Endodermal cell (in vitro differentiated cells): ENCODE results near the gene AEBP1. TPM values are rescaled to one million over a fixed set of nuclear protein-coding genes. Genes with fewer than 3 reads are reported as not detected.

Source experiments
- DNase-seq: peaks from one replicate; pipeline ENCODE4 v3.0.0-alpha.2; 2017
- H3K27ac ChIP-seq: 2 replicates; pipeline ENCODE4 v1.5.1; 2013; ENCODE audit warnings: mild to moderate bottlenecking, low read depth, low read length, moderate library complexity
- H3K27me3 ChIP-seq: 2 replicates; pipeline ENCODE4 v1.6.1; 2013; ENCODE audit warnings: mild to moderate bottlenecking, low read length, moderate library complexity; ENCODE audit not compliant: insufficient read depth, control insufficient read depth, poor library complexity, severe bottlenecking
- H3K36me3 ChIP-seq: 2 replicates; pipeline ENCODE4 v1.7.0; 2013; ENCODE audit warnings: mild to moderate bottlenecking, low read length, moderate library complexity; ENCODE audit not compliant: control insufficient read depth, insufficient read depth
- H3K4me1 ChIP-seq: one replicate; pipeline ENCODE4 v1.7.0; 2013; ENCODE audit warnings: low read length; ENCODE audit not compliant: control insufficient read depth, insufficient read depth
- H3K4me3 ChIP-seq: 2 replicates; pipeline ENCODE4 v1.5.1; 2013; ENCODE audit warnings: mild to moderate bottlenecking, low read length, moderate library complexity
- H3K9ac ChIP-seq: 2 replicates; pipeline ENCODE4 v1.6.1; 2013; ENCODE audit warnings: mild to moderate bottlenecking, low read length, moderate library complexity; ENCODE audit not compliant: poor library complexity, severe bottlenecking; ENCODE audit errors: extremely low read depth
- H3K9me3 ChIP-seq: 2 replicates; pipeline ENCODE4 v1.6.1; 2013; ENCODE audit warnings: mild to moderate bottlenecking, low read length, moderate library complexity; ENCODE audit not compliant: control insufficient read depth
- H3K27ac Mint-ChIP-seq: 2 replicates; pipeline ENCODE4 v1.8.0; 2020; ENCODE audit warnings: mixed read lengths
- H3K27me3 Mint-ChIP-seq: 2 replicates; pipeline ENCODE4 v1.8.0; 2021; ENCODE audit warnings: mild to moderate bottlenecking, mixed read lengths; ENCODE audit not compliant: insufficient read depth
- H3K36me3 Mint-ChIP-seq: 2 replicates; pipeline ENCODE4 v1.8.0; 2020; ENCODE audit warnings: low read depth, mixed read lengths
- H3K4me1 Mint-ChIP-seq: 2 replicates; pipeline ENCODE4 v1.8.0; 2020; ENCODE audit warnings: mixed read lengths
- H3K4me3 Mint-ChIP-seq: 2 replicates; pipeline ENCODE4 v1.8.0; 2020; ENCODE audit warnings: mild to moderate bottlenecking, moderate library complexity, mixed read lengths
- H3K9me3 Mint-ChIP-seq: 2 replicates; pipeline ENCODE4 v1.8.0; 2020; ENCODE audit warnings: mild to moderate bottlenecking, mixed read lengths
- CTCF ChIP-seq: fragments of 200-600 bp; sonication (generic); conservative IDR thresholded peaks from 2 replicates; pipeline ENCODE4 v1.5.0; 2021; ENCODE audit warnings: antibody characterized with exemption, mild to moderate bottlenecking
- WGBS, 2 experiments: methylation state at CpG; one replicate each; pipeline versions ENCODE4 v1.1.5 to v1.1.7; 2013; ENCODE audit warnings: missing lambda C conversion rate in 2 of 2, mixed read lengths in 1 of 2; ENCODE audit not compliant: insufficient coverage in 1 of 2, insufficient read length in 1 of 2; 5-methylcytosine and 5-hydroxymethylcytosine counted together
- total RNA-seq, 2 donors: library from RNA; stranded (reverse); fragmentation: NEBNext Ultra II Directional in 1 of 2; extraction: Animal tissue kit (Norgen Biotek cat#: 25700) in 1 of 2; gene quantifications; 2 replicates in 1 of 2; 3 replicates in 1 of 2; pipeline ENCODE4 v1.2.1, GENCODE V29; 2021

The AEBP1 gene
- total RNA-seq, 2 donors from 2014 or later: 55.2 to 65.8 TPM

- no peak overlapping the region for H3K27ac Mint-ChIP-seq
- no peak for DNase-seq
- Histone ChIP-seq H3K4me1 (no peaks in the 10 kb centered on the region), H3K27ac (no peak overlapping the region), H3K27me3 (no peaks in the 10 kb centered on the region), H3K36me3 (no peaks in the 10 kb centered on the region), H3K9me3 (no peaks in the 10 kb centered on the region), H3K9ac (no peak overlapping the region), H3K4me3 (no peak overlapping the region)
- H3K36me3 Mint-ChIP-seq: no peaks in the 10 kb centered on the region
- peaks cover 6% of the 10 kb centered on the region for H3K27me3 Mint-ChIP-seq
- TF ChIP-seq CTCF: no peak
- H3K4me3 Mint-ChIP-seq: no peak overlapping the region
- WGBS, 2 experiments: 88 to 100% methylated on average over 1 to 2 of the region's 2 CpGs
- no peaks in the 10 kb centered on the region for H3K9me3 Mint-ChIP-seq
- H3K4me1 Mint-ChIP-seq: peaks cover 4% of the 10 kb centered on the region
Observed at GRCh38 chr7:44094365-44094764, 9.8 kb upstream of the AEBP1 start.

- TF ChIP-seq CTCF: no peak
- Mint-ChIP-seq H3K4me1 (peaks cover 4% of the 10 kb centered on the region), H3K4me3 (no peak overlapping the region), H3K9me3 (no peaks in the 10 kb centered on the region), H3K27ac (no peak overlapping the region), H3K36me3 (no peaks in the 10 kb centered on the region), H3K27me3 (peaks cover 6% of the 10 kb centered on the region)
- 79 to 100% methylated on average over 1 to 2 of the region's 2 CpGs for WGBS, 2 experiments
- no peak overlapping the region for H3K27ac ChIP-seq
- no peak overlapping the region for H3K9ac ChIP-seq
- H3K4me3 ChIP-seq: no peak overlapping the region
- H3K36me3 ChIP-seq: no peaks in the 10 kb centered on the region
- DNase-seq: no peak
- no peaks in the 10 kb centered on the region for H3K9me3 ChIP-seq
- H3K27me3 ChIP-seq: no peaks in the 10 kb centered on the region
- H3K4me1 ChIP-seq: no peaks in the 10 kb centered on the region
Observed at GRCh38 chr7:44094883-44095592, 9.1 kb upstream of the AEBP1 start.

DNA sequence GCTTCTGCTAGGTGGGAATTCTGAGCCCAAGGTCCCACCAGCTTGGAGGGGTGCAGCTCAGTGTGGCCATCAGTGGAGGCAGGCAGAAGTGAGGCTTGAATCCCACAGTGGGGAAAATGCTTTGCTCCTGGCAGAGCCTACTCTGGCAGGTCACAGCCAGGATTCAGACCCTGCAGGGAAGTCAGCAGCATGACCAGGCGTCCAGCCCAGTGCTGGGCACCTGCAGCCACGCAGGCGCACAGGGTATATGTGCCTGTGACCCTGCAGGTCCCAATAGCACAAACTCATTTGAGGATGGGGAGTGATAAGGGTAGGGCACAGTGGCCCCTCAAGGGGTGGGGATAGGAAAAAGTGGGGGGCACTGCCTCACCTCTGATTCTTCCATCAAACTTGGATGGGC lies 8.4 kb upstream of the AEBP1 start:
- H3K27me3 Mint-ChIP-seq: peaks cover 6% of the 10 kb centered on the region
- H3K36me3 Mint-ChIP-seq: no peaks in the 10 kb centered on the region
- no peak overlapping the region for H3K9ac ChIP-seq
- H3K9me3 Mint-ChIP-seq: no peaks in the 10 kb centered on the region
- 95 to 100% methylated on average over 2 to 3 of the region's 3 CpGs for WGBS, 2 experiments
- H3K27ac Mint-ChIP-seq: no peak overlapping the region
- H3K9me3 ChIP-seq: no peaks in the 10 kb centered on the region
- no peaks in the 10 kb centered on the region for H3K4me1 ChIP-seq
- no peak overlapping the region for H3K4me3 ChIP-seq
- H3K27ac ChIP-seq: no peak overlapping the region
- no peak for DNase-seq
- no peak for TF ChIP-seq CTCF
- H3K27me3 ChIP-seq: no peaks in the 10 kb centered on the region
- peaks cover 4% of the 10 kb centered on the region for H3K4me1 Mint-ChIP-seq
- H3K36me3 ChIP-seq: no peaks in the 10 kb centered on the region
- H3K4me3 Mint-ChIP-seq: no peak overlapping the region
